RWPE2 (cell line): Measurements from ENCODE around the gene ZNF853.

Experiments used
- ATAC-seq: fragments of 200-7000 bp; cut with Tn5 transposase; 3 replicates; pipeline ENCODE4 v1.9.1; 2021; ENCODE audit warnings: low read depth
- DNase-seq: peaks from one replicate; pipeline ENCODE4 v3.0.0-alpha.2; 2020; ENCODE audit warnings: low spot score
- H3K27ac ChIP-seq: fragments of 450-650 bp; 2 replicates; pipeline ENCODE4 v1.5.1; 2017; ENCODE audit warnings: mild to moderate bottlenecking; ENCODE audit not compliant: poor library complexity, severe bottlenecking
- H3K27me3 ChIP-seq: fragments of 250-450 bp; sonication (Bioruptor Pico); 2 replicates; pipeline ENCODE4 v1.5.1; 2021; ENCODE audit warnings: mild to moderate bottlenecking, moderate library complexity; ENCODE audit not compliant: insufficient read depth, poor library complexity, severe bottlenecking
- H3K36me3 ChIP-seq: fragments of 250-450 bp; sonication (Bioruptor Pico); 2 replicates; pipeline ENCODE4 v1.5.1; 2020; ENCODE audit warnings: low read depth, mild to moderate bottlenecking, moderate library complexity
- H3K4me1 ChIP-seq: fragments of 250-450 bp; sonication (Bioruptor Pico); 2 replicates; pipeline ENCODE4 v1.5.1; 2021; ENCODE audit warnings: mild to moderate bottlenecking, moderate library complexity; ENCODE audit not compliant: insufficient read depth, poor library complexity, severe bottlenecking
- H3K4me3 ChIP-seq: fragments of 250-450 bp; sonication (Bioruptor Pico); 2 replicates; pipeline ENCODE4 v1.5.1; 2021; ENCODE audit warnings: mild to moderate bottlenecking, moderate library complexity; ENCODE audit not compliant: severe bottlenecking
- H3K9me3 ChIP-seq: fragments of 250-450 bp; sonication (Bioruptor Pico); 2 replicates; pipeline ENCODE4 v1.5.1; 2021; ENCODE audit warnings: mild to moderate bottlenecking, moderate library complexity; ENCODE audit not compliant: severe bottlenecking
- TF ChIP-seq, protein P1 (sequence below): fragments of 450-650 bp; IDR thresholded peaks from one replicate; pipeline ENCODE4 v1.5.1; 2017; ENCODE audit warnings: mild to moderate bottlenecking, moderate library complexity; ENCODE audit not compliant: poor library complexity, severe bottlenecking

The ZNF853 gene

DNA sequence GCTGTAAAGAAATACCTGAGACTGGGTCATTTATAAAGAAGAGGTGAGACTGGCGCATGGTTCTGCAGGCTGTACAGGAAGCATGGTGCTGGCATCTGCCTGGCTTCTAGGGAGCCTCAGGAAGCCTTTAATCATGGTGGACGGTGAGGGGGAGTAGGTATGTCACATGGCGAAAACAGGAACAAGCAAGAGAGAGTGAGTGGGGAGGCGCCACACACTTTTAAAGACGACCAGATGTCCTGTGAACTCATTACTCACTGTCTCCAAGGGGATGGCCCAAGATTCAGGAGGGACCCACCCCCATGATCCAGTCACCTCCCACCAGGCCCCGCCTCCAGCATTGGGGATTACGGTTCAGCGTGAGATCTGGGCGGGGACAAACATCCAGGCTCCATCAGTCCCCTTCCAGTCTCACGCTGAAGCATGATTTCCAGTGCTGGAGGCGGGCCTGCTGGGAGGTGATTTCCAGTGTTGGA lies 24.9 kb downstream of the ZNF853 start:
- TF ChIP-seq, protein P1, sequence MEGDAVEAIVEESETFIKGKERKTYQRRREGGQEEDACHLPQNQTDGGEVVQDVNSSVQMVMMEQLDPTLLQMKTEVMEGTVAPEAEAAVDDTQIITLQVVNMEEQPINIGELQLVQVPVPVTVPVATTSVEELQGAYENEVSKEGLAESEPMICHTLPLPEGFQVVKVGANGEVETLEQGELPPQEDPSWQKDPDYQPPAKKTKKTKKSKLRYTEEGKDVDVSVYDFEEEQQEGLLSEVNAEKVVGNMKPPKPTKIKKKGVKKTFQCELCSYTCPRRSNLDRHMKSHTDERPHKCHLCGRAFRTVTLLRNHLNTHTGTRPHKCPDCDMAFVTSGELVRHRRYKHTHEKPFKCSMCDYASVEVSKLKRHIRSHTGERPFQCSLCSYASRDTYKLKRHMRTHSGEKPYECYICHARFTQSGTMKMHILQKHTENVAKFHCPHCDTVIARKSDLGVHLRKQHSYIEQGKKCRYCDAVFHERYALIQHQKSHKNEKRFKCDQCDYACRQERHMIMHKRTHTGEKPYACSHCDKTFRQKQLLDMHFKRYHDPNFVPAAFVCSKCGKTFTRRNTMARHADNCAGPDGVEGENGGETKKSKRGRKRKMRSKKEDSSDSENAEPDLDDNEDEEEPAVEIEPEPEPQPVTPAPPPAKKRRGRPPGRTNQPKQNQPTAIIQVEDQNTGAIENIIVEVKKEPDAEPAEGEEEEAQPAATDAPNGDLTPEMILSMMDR: no peak
- no peak for DNase-seq
- ATAC-seq: no peak
- Histone ChIP-seq H3K36me3 (peaks cover 39% of the 10 kb centered on the region), H3K27ac (no peak overlapping the region), H3K4me3 (no peak overlapping the region), H3K9me3 (no peaks in the 10 kb centered on the region), H3K4me1 (no peaks in the 10 kb centered on the region), H3K27me3 (no peaks in the 10 kb centered on the region)

DNA sequence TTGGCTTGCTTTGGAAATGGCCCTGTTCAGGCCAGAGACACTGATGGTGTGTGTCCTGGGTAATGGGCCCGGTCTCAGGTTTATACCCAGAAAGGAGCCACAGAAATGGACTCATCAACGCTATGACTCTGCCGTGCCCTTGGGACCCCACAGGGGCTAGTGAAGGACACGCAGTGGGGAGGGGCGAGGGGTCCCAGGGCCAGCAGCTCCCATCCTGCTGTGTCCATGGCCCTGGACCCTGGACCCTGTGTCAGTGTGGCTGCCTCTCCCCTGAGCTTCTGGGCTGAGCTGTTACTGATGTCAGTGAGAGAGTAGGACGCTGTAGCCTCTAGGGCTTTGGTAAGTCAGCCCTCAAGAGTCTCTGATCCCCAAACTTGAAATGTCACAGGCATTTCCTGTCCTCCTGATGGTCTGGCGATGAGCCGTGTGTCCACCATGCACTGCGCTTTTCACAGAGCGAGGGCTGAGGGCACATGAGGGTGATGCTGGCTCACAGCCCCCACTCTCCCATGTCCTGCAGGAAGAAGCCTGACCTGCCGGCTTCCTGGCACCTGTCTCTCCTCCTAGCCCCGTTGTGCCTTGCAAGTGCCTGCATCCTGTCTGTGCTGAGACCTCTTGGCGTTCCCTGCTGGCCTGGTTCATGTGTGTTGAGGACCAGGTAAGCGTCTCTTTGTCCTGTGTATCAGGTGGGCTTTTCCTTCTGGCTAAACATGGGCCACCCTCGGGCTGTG lies 26.1 kb downstream of the ZNF853 start:
- no peaks in the 10 kb centered on the region for H3K27me3 ChIP-seq
- DNase-seq: no peak
- H3K9me3 ChIP-seq: no peaks in the 10 kb centered on the region
- H3K4me3 ChIP-seq: no peak overlapping the region
- no peak for ATAC-seq
- no peak overlapping the region for H3K27ac ChIP-seq
- TF ChIP-seq, protein P1: no peak
- H3K4me1 ChIP-seq: no peaks in the 10 kb centered on the region
- peaks cover 41% of the 10 kb centered on the region for H3K36me3 ChIP-seq

DNA sequence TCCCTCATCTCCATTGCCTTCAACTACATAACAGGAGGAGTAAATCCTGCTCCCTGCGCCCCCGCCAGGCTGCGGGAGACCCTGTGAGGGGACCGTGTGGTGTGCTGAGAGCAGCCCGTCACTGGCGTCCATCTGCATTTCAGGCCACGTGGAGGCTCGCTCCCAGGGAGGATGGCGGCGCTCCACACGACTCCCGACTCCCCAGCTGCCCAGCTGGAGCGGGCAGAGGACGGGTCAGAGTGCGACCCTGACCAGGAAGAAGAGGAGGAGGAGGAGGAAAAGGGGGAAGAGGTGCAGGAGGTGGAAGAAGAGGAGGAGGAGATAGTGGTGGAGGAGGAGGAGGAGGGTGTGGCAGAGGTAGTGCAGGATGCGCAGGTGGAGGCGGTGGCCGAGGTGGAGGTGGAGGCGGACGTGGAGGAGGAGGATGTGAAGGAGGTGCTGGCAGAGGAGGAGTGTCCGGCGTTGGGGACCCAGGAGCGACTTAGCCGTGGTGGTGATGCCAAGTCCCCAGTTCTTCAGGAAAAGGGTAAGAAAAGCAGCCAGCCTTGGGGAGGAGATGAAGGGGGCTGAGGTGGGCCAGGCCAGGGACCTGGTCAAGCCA lies 26.9 kb downstream of the ZNF853 start:
- H3K4me3 ChIP-seq: no peak overlapping the region
- H3K36me3 ChIP-seq: peaks cover 41% of the 10 kb centered on the region
- ATAC-seq (no peak), DNase-seq (no peak)
- no peaks in the 10 kb centered on the region for H3K4me1 ChIP-seq
- H3K27ac ChIP-seq: no peak overlapping the region
- H3K27me3 ChIP-seq: no peaks in the 10 kb centered on the region
- TF ChIP-seq, protein P1: no peak
- no peaks in the 10 kb centered on the region for H3K9me3 ChIP-seq

DNA sequence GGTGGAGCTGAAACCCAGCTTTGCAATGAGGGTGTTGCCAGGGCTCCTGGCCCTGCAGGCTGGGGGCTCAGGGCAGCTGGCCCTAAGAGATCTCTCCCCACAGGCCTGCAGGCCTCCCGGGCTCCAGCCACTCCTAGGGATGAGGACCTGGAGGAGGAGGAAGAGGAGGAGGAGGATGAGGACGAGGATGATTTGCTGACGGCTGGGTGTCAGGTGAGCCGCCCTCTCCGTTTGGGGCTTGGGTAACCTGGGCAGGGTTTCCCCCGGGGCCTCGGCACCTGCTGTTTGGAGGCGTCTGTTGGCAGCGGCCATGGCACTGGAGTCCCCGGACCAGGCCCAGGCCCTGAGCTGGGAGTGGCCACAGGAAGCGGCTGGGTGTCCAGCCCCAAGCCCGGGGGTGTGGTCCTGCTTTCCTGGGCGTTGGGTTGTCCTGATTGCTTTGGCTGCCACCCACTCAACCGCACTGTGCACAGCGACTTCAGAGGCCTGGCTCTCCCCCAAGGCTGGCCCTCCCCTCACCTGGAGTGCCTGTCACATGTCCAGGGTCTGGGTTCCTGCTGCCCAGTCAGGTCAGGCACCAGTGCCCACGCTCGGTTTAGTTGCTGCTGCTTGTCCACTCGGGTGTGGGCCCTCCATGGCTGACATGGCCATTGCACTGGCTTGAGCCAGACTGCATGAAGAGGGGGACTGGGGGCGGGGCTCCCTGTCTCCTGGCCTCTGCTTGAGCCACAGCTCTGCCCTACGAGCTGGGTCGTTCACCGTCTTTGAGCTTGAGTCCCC lies 27.6 kb downstream of the ZNF853 start:
- Histone ChIP-seq H3K27me3 (no peaks in the 10 kb centered on the region), H3K27ac (no peak overlapping the region), H3K4me3 (no peak overlapping the region), H3K36me3 (peaks cover 41% of the 10 kb centered on the region), H3K4me1 (no peaks in the 10 kb centered on the region), H3K9me3 (no peaks in the 10 kb centered on the region)
- TF ChIP-seq, protein P1: no peak
- ATAC-seq: no peak
- DNase-seq: no peak
